PC-9 (cell line): ENCODE measurements around the gene SNTG2. TPM values are rescaled to one million over a fixed set of nuclear protein-coding genes. Genes with fewer than 3 reads are reported as not detected.

Experiments used
- BruUV-seq: library from RNA; stranded (reverse); fragments of 400-500 nt; replicated peaks from 2 replicates; lab custom pipeline; 2021; lab: Mats Ljungman, UMichigan
- CTCF ChIA-PET: fragments of 300-600 bp; sonication (Branson Sonifier 250); formaldehyde crosslinking; loops from one replicate; lab custom pipeline; 2022; ENCODE audit warnings: antibody characterized with exemption; lab: Charles Lee
- POLR2A ChIA-PET: fragments of 300-600 bp; sonication (Branson Sonifier 250); formaldehyde crosslinking; loops from one replicate; lab custom pipeline; 2022; ENCODE audit warnings: antibody characterized with exemption; ENCODE audit not compliant: unreplicated experiment; lab: Charles Lee
- DNase-seq, 2 experiments: peaks; one replicate each; pipeline versions ENCODE4 v3.0.0 to v3.0.0-alpha.2; 2015 to 2022; ENCODE audit warnings: mixed read lengths in 1 of 2
- H2AFZ ChIP-seq: fragments of 200-600 bp; sonication (generic); 2 replicates; pipeline ENCODE4 v1.8.1; 2017; ENCODE audit warnings: antibody characterized with exemption
- H3F3A ChIP-seq: fragments of 200-600 bp; sonication (generic); 2 replicates; pipeline ENCODE4 v1.8.1; 2017; ENCODE audit warnings: antibody characterized with exemption, mild to moderate bottlenecking, low read depth; ENCODE audit not compliant: insufficient read depth
- H3K27ac ChIP-seq: fragments of 200-600 bp; sonication (generic); 2 replicates; pipeline ENCODE4 v1.6.1; 2016; ENCODE audit warnings: mixed run types
- H3K27me3 ChIP-seq: fragments of 200-600 bp; sonication (generic); 2 replicates; pipeline ENCODE4 v1.6.1; 2016; ENCODE audit warnings: low read depth, mixed run types; ENCODE audit not compliant: insufficient read depth
- H3K36me3 ChIP-seq: fragments of 200-600 bp; sonication (generic); 2 replicates; pipeline ENCODE4 v1.6.1; 2016; ENCODE audit warnings: low read depth, mixed run types
- H3K4me1 ChIP-seq: fragments of 200-600 bp; sonication (generic); replicated peaks from 2 replicates; pipeline ENCODE4 v1.6.1; 2016; ENCODE audit warnings: mixed run types; ENCODE audit not compliant: insufficient read depth
- H3K4me2 ChIP-seq: fragments of 200-600 bp; sonication (generic); 2 replicates; pipeline ENCODE4 v1.6.1; 2017; ENCODE audit warnings: mixed run types
- H3K4me3 ChIP-seq: fragments of 200-600 bp; sonication (generic); 2 replicates; pipeline ENCODE4 v1.6.1; 2016; ENCODE audit warnings: mixed run types
- H3K79me2 ChIP-seq: fragments of 200-600 bp; sonication (generic); 2 replicates; pipeline ENCODE4 v1.6.1; 2017; ENCODE audit warnings: low read depth, mixed run types
- H3K9me2 ChIP-seq: fragments of 200-600 bp; sonication (generic); 2 replicates; pipeline ENCODE4 v1.8.1; 2017; ENCODE audit warnings: mild to moderate bottlenecking; ENCODE audit not compliant: insufficient read depth
- H3K9me3 ChIP-seq: fragments of 200-600 bp; sonication (generic); 2 replicates; pipeline ENCODE4 v1.8.1; 2016; ENCODE audit warnings: low read depth; ENCODE audit not compliant: insufficient read depth
- H4K20me1 ChIP-seq: fragments of 200-600 bp; sonication (generic); 2 replicates; pipeline ENCODE4 v1.8.1; 2017; ENCODE audit not compliant: insufficient read depth
- CTCF ChIP-seq: fragments of 200-600 bp; sonication (generic); conservative IDR thresholded peaks from 2 replicates; pipeline ENCODE4 v1.6.1; 2017; ENCODE audit warnings: mixed run types, antibody characterized with exemption, mild to moderate bottlenecking, moderate library complexity
- EZH2 ChIP-seq: fragments of 200-600 bp; sonication (generic); IDR thresholded peaks from 2 replicates; pipeline ENCODE4 v1.8.0; 2017; ENCODE audit warnings: antibody characterized with exemption, low read depth
- intact Hi-C: fragments of 100-400 bp; cut with micrococcal nuclease; formaldehyde crosslinking; loops from one replicate; pipeline ENCODE4 v1.10.0; 2022; ENCODE audit not compliant: unreplicated experiment
- total RNA-seq: library from RNA; stranded (reverse); gene quantifications from 2 replicates; pipeline ENCODE4 v1.2.3, GENCODE V29; 2021

Gene SNTG2
- total RNA-seq, 1 experiment from 2014 or later, result not detected

- Histone ChIP-seq H2AFZ (no peak overlapping the region), H3F3A (no peaks in the 10 kb centered on the region), H4K20me1 (no peaks in the 10 kb centered on the region), H3K79me2 (no peaks in the 10 kb centered on the region), H3K9me3 (no peaks in the 10 kb centered on the region), H3K27ac (no peak overlapping the region), H3K27me3 (peaks cover 75% of the 10 kb centered on the region), H3K9me2 (no peaks in the 10 kb centered on the region), H3K4me1 (no peaks in the 10 kb centered on the region), H3K4me2 (no peak overlapping the region), H3K36me3 (no peaks in the 10 kb centered on the region), H3K4me3 (no peak overlapping the region)
- TF ChIP-seq EZH2, result no peak
- TF ChIP-seq CTCF, result no peak
- POLR2A ChIA-PET, result no interaction called here
- CTCF ChIA-PET, result no interaction called here
- intact Hi-C loops, result no loop called here
- BruUV-seq, result no TSS peak
- no peak for DNase-seq
Measured at GRCh38 chr2:1246991-1247390, 296.3 kb downstream of the SNTG2 start.

GRCh38 chr2:1248187-1248586, 297.5 kb downstream of the SNTG2 start:
- no peak overlapping the region for H3K4me3 ChIP-seq
- no TSS peak for BruUV-seq
- no peaks in the 10 kb centered on the region for H3K4me1 ChIP-seq
- intact Hi-C loops, result no loop called here
- H3K4me2 ChIP-seq, result no peak overlapping the region
- no peak for DNase-seq
- no peaks in the 10 kb centered on the region for H3K79me2 ChIP-seq
- H4K20me1 ChIP-seq, result no peaks in the 10 kb centered on the region
- ChIA-PET POLR2A (no interaction called here), CTCF (interaction anchor here (0.6 kb wide), 1 partner anchor 227 kb away, joined by 3 read pairs; no protein-coding TSS in a partner anchor)
- no peak overlapping the region for H2AFZ ChIP-seq
- H3K27me3 ChIP-seq, result peaks cover 71% of the 10 kb centered on the region
- H3K36me3 ChIP-seq, result no peaks in the 10 kb centered on the region
- no peaks in the 10 kb centered on the region for H3F3A ChIP-seq
- TF ChIP-seq CTCF (no peak), EZH2 (no peak)
- H3K27ac ChIP-seq, result no peak overlapping the region
- H3K9me3 ChIP-seq, result no peaks in the 10 kb centered on the region
- H3K9me2 ChIP-seq, result no peaks in the 10 kb centered on the region

- BruUV-seq, result no TSS peak
- Histone ChIP-seq H4K20me1 (no peaks in the 10 kb centered on the region; the same call in 1 of the 2 replicates), H3K9me3 (no peaks in the 10 kb centered on the region), H3K9me2 (no peaks in the 10 kb centered on the region), H3K36me3 (no peaks in the 10 kb centered on the region), H3K27ac (no peak overlapping the region), H3F3A (no peaks in the 10 kb centered on the region), H2AFZ (no peak overlapping the region), H3K79me2 (no peaks in the 10 kb centered on the region), H3K4me2 (no peak overlapping the region), H3K4me3 (no peak overlapping the region), H3K4me1 (no peaks in the 10 kb centered on the region), H3K27me3 (peaks cover 77% of the 10 kb centered on the region)
- TF ChIP-seq CTCF, result no peak
- no peak for TF ChIP-seq EZH2
- ChIA-PET CTCF (no interaction called here), POLR2A (no interaction called here)
- intact Hi-C loops, result no loop called here
- DNase-seq, result no peak
Measured at GRCh38 chr2:1249897-1250687, 299.4 kb downstream of the SNTG2 start.
